AG04449 (cell line): Measurements from ENCODE around the gene RTKN2.
A peak's percentile ranks its signal among the peaks of the same experiment; 100 is the strongest.

Experiments
- CTCF ChIA-PET: fragments of 350-600 bp; formaldehyde crosslinking; extraction: SDS; loops from one replicate; lab custom pipeline; 2021; ENCODE audit warnings: antibody characterized with exemption; lab: Yijun Ruan, JAX
- POLR2A ChIA-PET: fragments of 400-600, 350-600 bp; formaldehyde crosslinking; extraction: SDS; loops from one replicate; lab custom pipeline; 2020; ENCODE audit warnings: antibody characterized with exemption, inconsistent platforms; lab: Yijun Ruan, JAX
- DNase-seq: peaks from one replicate; pipeline ENCODE4 v3.0.0-alpha.2; 2010; ENCODE audit warnings: low read depth, low spot score
- H3K4me3 ChIP-seq: 2 replicates; pipeline ENCODE4 v1.5.1; 2011; ENCODE audit warnings: low read depth, mild to moderate bottlenecking, control low read depth, low read length
- TF ChIP-seq, protein P1 (sequence below): IDR thresholded peaks from one replicate; pipeline ENCODE4 v1.5.1; 2011; ENCODE audit warnings: mild to moderate bottlenecking, moderate library complexity, low read length, control low read depth, inconsistent platforms; ENCODE audit not compliant: insufficient read depth; ENCODE audit errors: missing control alignments

RTKN2 gene

DNA sequence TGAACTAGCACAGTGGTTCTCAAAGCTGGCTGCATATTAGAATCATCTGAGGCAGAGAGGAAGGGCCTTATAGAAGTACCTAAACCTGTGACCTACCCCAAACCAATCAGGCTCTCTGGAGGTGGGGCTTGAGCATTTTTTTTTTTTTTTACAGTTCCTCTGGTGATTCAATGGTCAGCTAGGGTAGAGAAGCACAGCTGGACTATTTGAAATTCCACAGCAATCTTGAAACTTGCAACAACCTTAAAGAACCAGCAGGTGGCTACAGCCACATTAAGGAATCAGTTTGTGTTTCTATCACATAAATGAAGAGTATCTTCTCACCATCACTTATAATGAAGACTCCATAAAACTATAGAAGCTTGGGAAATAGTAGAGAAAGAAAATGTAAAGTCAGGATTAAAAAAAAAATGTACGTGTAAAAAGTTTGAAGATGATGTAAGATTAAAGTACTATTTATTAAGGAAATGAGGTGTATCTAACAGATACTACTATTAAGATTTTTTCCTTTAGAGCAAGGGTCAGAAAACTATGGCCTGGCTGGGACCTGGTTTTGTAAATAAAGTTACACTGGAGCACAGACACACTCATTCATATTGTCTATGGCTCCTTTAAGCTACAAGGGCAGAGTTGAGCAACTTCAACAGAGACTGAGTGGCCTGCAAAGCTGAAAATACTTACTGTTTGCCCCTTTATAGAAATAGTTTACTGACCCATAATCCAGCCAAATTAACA, 3.8 kb downstream of the RTKN2 start:
- DNase-seq, result peak; percentile 69
- ChIA-PET POLR2A (no interaction called here), CTCF (interaction anchor here (0.8 to 9.0 kb wide), 38 partner anchors 9 to 893 kb away, joined by 3 to 80 read pairs (median 4); no protein-coding TSS in a partner anchor)
- TF ChIP-seq, protein P1, sequence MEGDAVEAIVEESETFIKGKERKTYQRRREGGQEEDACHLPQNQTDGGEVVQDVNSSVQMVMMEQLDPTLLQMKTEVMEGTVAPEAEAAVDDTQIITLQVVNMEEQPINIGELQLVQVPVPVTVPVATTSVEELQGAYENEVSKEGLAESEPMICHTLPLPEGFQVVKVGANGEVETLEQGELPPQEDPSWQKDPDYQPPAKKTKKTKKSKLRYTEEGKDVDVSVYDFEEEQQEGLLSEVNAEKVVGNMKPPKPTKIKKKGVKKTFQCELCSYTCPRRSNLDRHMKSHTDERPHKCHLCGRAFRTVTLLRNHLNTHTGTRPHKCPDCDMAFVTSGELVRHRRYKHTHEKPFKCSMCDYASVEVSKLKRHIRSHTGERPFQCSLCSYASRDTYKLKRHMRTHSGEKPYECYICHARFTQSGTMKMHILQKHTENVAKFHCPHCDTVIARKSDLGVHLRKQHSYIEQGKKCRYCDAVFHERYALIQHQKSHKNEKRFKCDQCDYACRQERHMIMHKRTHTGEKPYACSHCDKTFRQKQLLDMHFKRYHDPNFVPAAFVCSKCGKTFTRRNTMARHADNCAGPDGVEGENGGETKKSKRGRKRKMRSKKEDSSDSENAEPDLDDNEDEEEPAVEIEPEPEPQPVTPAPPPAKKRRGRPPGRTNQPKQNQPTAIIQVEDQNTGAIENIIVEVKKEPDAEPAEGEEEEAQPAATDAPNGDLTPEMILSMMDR, result peak; percentile 55
- no peak overlapping the region for H3K4me3 ChIP-seq

DNA sequence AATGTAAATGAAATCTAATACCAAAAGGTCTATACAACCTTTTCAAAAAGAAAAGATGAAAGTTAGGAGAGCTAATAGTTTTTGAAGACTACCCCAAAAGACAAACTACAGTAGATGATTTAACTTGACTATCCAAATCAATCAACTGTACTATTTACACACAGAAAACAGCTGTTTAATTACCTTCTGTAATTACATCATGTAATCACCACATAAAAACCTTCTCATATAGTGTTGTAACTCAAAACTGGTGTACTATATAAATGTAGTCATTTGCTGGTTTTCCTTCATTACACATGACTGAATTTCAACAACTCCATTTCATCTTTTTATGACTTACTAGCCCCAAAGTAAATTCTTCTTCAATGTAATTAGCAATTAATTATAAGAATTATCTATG, 4.5 kb downstream of the RTKN2 start:
- CTCF ChIA-PET, result interaction anchor here (1.0 to 9.0 kb wide), 24 partner anchors 8 to 894 kb away, joined by 3 to 80 read pairs (median 5); no protein-coding TSS in a partner anchor
- TF ChIP-seq, protein P1, result no peak
- H3K4me3 ChIP-seq, result no peak overlapping the region
- POLR2A ChIA-PET, result no interaction called here
- DNase-seq, result no peak

GRCh38 chr10:62261666-62262065, 7.0 kb downstream of the RTKN2 start:
- CTCF ChIA-PET, result interaction anchor here (0.7 to 9.0 kb wide), 5 partner anchors 15 to 896 kb away, joined by 3 to 80 read pairs (median 4); no protein-coding TSS in a partner anchor

DNA sequence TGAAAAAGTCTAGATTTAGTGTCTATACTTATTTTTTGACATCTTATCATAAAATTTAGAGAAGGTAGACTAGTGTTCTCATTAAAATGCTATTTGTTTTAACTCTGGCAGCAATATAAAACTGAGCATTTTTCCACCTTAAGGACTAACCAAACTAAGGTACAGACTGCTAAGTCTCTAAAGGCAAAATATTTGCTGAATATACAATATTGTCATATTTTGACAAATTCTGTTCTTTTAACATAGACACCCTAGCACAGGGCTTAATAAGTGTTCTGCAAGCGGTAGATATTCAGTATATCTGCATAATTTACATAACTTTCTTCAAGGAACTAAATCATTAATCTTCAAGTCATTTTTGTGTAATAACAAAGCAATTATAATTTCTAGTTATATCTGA, 8.6 kb downstream of the RTKN2 start:
- ChIA-PET CTCF (interaction anchor here (9.0 kb wide), 1 partner anchor 13 kb away, joined by 80 read pairs; no protein-coding TSS in a partner anchor), POLR2A (no interaction called here)
- TF ChIP-seq, protein P1, result no peak
- no peak for DNase-seq
- no peak overlapping the region for H3K4me3 ChIP-seq

More at GRCh38 chr10:62261666-62262065, 7.0 kb downstream of the RTKN2 start:
- POLR2A ChIA-PET, result no interaction called here
- no peak overlapping the region for H3K4me3 ChIP-seq
- no peak for DNase-seq
- TF ChIP-seq, protein P1, result no peak

GRCh38 chr10:62259456-62259855, 9.2 kb downstream of the RTKN2 start:
- ChIA-PET CTCF (interaction anchor here (9.0 kb wide), 1 partner anchor 13 kb away, joined by 80 read pairs; no protein-coding TSS in a partner anchor), POLR2A (no interaction called here)
- no peak for DNase-seq
- TF ChIP-seq, protein P1, result no peak
- no peak overlapping the region for H3K4me3 ChIP-seq

- ChIA-PET POLR2A (no interaction called here), CTCF (interaction anchor here (9.0 kb wide), 1 partner anchor 12 kb away, joined by 80 read pairs; no protein-coding TSS in a partner anchor)
- no peak for DNase-seq
- no peak overlapping the region for H3K4me3 ChIP-seq
- TF ChIP-seq, protein P1, result no peak
These were observed 9.7 kb downstream of the RTKN2 start for GRCh38 chr10:62258926-62259325.
